HS-27A (cell line): ENCODE data around the gene OR2AE1.
A peak's percentile ranks its signal among the peaks of the same experiment; 100 is the strongest.
"Not testable (repeated sequence)": the region's sequence is repeated elsewhere in the genome, so short reads cannot be mapped to it uniquely, and the experiment has no call there.

Experiments
- DNase-seq: peaks from one replicate; pipeline ENCODE4 v3.0.0-alpha.2; 2012; ENCODE audit warnings: low read depth, missing footprints

The OR2AE1 gene

GRCh38 chr7:99876933-99877332 lies at the start of gene OR2AE1:
TSS of gene OR2AE1 (minus strand) at chr7:99877033. CDS start at chr7:99877033, 0 bp downstream.
- DNase-seq: no peak

GRCh38 chr7:99926321-99926720 lies 49.5 kb upstream of the OR2AE1 start:
- no peak for DNase-seq

DNA sequence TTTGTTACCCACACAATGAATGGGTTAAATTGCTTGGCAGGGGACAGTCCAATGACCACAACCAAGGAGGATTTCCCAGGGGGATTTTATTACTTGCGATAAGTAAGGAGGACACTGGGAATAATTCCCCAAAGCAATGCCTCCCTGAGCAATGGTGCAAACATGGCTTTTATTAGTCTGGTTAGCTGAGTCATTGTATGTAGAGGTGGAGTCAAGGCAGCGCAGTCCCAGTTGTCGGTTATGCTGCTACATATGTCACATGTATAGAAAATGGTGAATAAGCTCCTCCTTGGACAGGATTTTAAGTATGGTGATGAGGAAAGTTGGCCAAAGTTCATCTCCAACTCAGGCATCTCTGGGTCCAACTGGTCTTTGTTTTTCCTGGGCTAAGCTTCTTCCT lies 46.4 kb upstream of the OR2AE1 start:
- no peak for DNase-seq

DNA sequence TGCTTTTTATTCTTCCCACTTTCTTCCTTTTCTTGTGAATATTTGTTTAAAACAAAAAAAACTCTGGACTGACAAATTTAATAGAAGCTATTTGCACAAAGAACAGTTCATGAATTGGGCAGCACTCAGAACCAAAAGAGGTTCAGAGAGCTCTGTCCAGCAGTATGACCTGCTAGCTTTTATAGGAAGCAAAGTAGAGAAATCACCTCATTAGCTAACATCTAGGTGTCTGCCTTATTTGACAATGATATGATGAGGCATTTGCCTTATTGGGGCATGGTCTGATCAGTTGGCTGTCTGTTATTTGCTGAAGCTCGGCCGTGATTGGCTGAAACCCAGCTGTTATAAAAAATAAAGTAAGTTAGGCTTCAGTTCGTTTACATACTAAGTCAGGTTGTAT lies 43.3 kb upstream of the OR2AE1 start:
- DNase-seq: no peak

DNA sequence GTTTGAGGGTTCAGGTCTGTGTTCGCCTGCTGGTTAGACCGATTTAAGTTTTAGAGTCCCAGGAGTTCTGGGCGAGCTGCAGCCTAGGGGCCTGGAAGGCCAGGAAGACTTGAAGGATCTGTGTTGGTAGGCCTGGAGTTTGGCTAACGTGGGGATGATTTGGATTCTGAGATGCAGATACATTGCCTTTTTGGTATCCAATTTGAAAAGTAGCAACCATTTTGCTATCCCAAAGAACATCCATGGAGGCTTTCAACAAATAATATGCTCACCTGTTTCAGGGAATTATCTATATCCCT lies 42.9 kb upstream of the OR2AE1 start:
- DNase-seq: no peak

- DNase-seq: peak; percentile 68
Measured at GRCh38 chr7:99918959-99919813, 42.4 kb upstream of the OR2AE1 start, which contains the start of gene TRIM4. TSS of gene TRIM4 (minus strand) at chr7:99919530. CDS start at chr7:99919401, 129 bp downstream.

DNA sequence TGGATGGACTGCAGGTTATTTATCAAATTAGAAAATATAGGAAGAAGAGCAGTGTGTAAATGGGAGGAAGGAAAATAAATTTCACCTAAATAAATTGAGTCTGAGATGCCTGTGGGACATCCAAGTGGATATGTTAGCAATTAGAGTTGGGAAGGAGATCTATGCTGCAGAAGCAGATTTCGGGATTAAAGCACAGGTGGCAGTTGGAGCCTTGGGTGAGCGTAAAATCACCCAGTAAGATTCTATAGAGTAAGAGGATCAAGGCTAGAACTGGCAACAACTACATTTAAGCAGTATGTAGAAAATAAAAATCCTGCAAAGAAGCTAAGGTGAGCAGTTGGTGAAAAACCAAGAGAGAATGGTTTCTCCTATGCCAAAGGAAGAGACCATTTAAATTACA lies 34.1 kb upstream of the OR2AE1 start:
- no peak for DNase-seq

GRCh38 chr7:99901581-99901980 lies 24.7 kb upstream of the OR2AE1 start:
- no peak for DNase-seq

GRCh38 chr7:99899830-99900519 lies 23.1 kb upstream of the OR2AE1 start:
- no peak for DNase-seq

GRCh38 chr7:99898836-99899235 lies 22.0 kb upstream of the OR2AE1 start:
- DNase-seq: no peak

- DNase-seq: no peak
Measured at GRCh38 chr7:99898023-99898357, 21.2 kb upstream of the OR2AE1 start.

DNA sequence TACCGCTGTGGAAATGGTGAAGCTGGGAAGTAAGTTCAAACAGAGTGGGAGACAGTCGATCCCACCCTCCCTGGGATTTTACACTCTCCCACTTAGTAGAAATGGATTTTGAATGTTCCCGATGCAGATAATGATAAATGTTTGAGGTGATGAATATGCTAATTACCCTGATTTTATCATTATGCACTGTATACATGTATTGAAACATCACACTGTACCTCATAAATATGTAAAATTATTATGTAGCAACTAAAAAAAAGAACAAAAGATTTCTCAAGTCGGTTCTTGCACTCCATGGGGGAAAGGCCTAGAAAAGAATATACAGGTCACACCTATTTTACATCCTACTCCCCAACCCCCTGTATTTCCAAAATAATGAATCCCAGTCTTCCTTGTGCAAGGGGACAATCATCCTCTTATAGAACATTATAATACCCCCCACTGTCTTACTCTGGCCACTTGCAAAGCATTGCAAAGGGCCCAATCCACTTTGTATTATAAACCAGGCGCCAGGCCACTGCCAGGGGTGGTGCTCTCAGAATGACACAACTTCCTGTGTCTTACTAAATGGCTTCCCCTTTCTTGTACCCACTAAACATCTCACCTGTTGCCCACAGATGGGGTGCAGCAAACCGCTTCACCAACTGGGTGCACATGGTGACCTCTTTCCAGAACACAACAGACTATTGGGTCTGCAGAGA lies 20.6 kb upstream of the OR2AE1 start:
- DNase-seq: no peak

DNA sequence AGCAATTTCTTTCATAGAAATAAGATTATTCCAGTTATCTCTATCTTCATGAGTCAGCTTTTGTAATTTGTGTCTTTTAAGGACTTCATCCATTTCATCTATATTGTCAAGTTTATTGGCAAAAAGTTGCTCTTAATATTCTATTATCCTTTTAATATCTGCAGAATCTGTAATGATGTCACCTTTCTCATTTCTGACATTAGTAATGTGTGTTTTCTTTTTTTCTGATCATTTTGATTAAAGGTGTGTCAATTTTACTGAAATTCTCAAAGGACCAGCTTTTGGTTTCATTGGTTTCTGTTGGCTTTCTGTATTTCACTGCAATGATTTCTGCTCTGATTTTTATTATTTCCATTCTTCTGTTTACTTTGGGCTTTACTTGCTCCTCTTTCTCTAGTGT lies 17.9 kb upstream of the OR2AE1 start:
- no peak for DNase-seq

DNA sequence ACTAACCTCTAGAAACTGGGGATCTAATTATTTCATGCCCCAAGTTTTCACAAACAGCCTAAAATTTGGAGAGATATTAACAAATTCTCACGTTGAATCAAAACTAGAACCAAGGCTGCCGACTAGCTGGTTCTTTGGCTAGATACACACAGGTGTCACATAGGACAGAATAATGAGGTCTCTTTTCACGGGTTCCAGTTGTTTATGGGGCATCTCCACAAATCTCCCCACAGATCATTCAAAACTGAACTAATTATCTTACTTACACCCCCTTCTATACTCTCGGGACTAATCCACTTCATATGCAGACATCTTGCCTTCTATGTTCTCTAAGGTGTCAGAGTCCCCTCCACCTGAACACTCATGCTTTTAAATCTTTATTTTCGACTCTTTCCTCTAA lies 16.4 kb upstream of the OR2AE1 start:
- DNase-seq: no peak

DNA sequence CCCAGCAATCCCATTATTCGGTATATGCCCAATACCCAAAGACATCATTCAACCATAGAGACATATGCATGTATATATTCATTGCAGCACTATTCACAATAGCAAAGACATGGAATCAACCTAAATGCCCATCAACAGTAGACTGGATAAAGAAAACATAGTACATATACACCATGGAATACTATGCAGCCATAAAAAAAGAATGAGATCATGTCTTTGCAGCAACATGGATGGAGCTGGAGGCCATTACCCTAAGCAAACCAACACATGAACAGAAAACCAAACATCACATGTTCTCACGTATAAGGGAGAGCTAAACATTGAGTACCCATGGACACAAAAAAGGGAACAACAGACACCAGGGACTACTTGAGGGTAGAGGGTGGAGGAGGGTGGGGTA lies 13.5 kb upstream of the OR2AE1 start:
- not testable (repeated sequence) for DNase-seq

- not testable (repeated sequence) for DNase-seq
Measured at GRCh38 chr7:99888366-99888765, 11.5 kb upstream of the OR2AE1 start.

- DNase-seq: no peak
Measured at GRCh38 chr7:99881370-99881769, 4.5 kb upstream of the OR2AE1 start.

DNA sequence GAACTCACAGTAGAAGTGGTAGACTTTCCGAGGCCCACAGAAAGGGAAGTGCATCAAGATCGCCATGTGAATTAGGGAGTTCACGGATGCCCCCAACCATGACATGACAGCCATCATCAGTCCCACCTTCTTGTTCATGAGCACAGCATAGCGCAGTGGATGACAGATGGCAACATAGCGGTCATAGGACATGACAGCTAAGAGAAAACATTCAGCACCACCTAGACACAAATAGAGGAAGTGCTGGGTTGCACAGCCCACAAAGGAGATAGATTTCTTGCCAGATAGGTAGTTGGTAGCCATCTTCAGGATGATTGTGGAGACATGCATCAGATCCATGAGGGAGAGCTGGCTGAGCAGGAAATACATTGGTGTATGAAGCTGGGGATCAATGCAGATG lies 342 bp downstream of the OR2AE1 start:
- DNase-seq: no peak

DNA sequence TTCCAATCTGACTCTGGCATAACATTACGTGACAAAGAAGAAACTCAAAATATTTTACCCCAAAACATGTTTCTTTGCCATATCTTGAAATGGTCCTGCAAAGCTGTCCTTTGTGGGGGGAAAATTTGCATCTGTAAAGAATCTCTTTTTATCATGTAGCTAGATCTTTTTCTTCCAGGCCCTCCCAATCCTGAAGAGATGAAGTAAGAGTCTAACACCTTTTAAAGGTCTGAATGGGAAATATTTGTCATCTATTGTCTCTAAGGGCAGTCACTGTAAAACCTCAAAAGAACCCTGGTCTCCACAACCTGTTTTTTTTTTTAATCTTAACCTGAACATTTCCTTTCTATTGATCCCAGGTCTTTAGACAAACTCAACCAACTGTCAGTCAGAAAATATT lies 8.6 kb downstream of the OR2AE1 start:
- DNase-seq: no peak

DNA sequence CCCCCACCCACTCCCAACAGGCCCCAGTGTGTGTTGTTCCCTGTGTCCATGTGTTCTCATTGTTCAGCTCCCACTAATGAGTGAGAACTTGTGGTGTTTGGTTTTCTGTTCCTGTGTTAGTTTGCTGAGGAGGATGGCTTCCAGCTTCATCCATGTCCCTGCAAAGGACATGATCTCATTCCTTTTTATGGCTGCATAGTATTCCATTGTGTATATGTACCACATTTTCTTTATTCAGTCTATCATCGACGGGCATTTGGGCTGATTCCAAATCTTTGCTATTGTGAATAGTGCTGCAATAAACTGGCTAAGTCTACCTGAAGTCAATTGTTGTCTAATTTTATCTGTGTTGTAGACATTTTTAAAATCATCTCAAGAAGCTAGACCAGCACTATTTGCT lies 9.4 kb downstream of the OR2AE1 start:
- not testable (repeated sequence) for DNase-seq

- DNase-seq: peak; percentile 12
Measured at GRCh38 chr7:99863847-99864440, 12.9 kb downstream of the OR2AE1 start.

DNA sequence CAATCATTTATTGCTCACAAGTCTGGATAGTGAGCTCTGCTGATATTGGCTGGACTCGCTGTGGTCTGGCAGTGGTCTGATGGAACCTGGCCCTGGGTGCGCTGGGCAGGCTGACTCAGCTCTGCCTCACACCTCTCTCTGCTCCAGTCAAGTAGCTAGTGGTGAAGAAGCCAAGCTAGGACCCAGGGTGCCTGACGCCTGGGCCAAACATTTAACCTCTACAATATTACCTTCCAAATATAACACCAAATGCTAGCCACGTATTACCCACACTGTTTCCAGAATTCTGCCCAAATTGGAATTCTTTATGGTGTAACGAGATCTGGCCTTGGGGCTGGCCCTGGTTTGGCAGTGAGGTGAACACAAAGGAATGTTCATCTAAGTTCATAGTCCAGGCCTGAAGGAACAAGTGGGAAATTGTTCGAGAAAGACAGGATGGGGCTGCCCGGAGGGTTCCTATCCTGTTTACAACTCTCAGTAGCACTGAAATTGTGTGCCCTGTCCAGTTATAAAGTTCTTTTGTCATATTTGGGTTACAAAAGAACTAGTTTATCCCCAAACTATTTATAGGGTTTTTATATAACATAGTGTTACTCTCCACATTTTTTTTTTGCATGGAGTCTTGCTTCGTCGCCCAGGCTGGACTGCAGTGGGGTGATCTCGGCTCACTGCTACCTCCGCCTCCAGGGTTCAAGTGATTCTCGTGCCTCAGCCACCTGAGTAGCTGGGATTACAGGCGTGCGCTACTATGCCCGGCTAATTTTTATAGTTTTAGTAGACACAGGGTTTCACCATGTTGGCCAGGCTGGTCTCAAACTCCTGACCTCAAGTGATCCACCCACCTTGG lies 16.3 kb downstream of the OR2AE1 start:
- DNase-seq: peak; percentile 43
